ENCODE measurements around the gene MSI2.

MSI2 gene

GRCh38 chr17:57420734-57421717 is 164.7 kb downstream of the MSI2 start:
- no peak for FAIRE-seq

DNA sequence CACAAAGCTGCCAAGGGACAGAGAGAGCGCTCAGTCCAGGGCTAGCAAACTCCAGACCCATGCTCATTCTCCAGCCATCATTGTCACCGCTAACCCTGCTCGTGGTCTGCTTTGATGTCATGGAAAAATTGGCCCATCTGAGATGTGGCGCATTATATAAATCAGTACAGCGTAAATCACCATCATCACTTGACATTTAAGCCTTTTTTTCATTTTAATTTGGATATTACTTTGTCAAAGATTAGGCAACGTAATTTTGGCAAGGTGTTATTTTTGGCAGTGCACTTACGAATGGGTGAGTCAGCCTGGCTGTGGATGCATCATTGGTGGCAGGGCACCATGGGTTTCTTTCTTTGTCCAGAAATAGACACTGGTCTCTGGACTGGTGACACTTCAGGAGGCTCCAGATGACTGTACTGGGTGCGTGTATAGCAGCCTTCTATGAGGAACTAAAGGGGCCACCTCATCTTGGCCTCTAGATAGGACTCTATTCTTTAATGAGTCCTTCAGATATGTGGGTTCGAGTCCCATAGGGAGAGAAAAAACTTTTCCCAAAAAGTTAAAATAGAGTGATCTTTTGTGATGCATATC is 166.3 kb downstream of the MSI2 start:
- no peak for FAIRE-seq

- FAIRE-seq, result no peak
These were observed 167.2 kb downstream of the MSI2 start for GRCh38 chr17:57423541-57423940.

GRCh38 chr17:57424273-57424672 is 167.9 kb downstream of the MSI2 start:
- no peak for FAIRE-seq

DNA sequence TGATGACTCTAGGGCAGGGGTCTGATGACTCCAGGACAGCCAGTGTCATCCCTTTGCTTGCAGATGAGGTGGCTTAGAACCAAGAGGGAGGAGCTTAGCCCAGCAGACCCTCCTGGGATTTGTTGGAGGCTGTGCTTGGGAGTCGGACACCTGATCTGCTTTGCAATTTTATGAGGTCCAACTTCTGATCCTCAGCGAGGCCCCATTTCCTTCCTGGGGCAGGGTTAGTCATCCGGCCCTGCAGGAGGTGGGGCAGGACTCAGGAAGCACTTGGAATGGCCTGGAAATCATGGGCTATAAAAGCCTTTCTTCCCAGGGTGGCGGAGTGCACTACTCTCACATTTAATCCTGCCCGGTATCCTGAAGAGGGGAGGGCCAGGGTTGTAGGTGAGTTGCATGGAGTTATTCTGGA is 168.5 kb downstream of the MSI2 start:
- FAIRE-seq, result no peak

- no peak for FAIRE-seq
These were observed 169.1 kb downstream of the MSI2 start for GRCh38 chr17:57425431-57425830.

- no peak for FAIRE-seq
These were observed 169.9 kb downstream of the MSI2 start for GRCh38 chr17:57425903-57426880.

DNA sequence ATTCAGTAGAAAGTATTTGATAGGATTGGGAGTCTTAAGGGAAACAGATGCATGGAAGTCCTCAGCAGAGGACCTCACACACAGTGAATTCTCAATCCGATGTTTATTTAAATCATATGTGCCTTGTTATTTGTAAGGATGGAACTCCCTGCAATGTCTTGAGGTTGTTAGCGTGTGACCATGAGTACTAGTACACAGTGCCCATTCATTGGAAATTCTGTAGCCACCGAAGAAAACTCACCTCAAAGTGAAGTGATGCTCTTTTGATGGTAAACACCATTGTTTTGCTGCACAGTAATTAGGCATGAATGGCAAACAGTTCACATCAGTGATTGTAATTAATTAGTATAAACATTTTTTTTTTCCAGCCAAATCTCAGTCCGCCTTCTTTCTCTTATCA is 173.6 kb downstream of the MSI2 start:
- no peak for FAIRE-seq

GRCh38 chr17:57431415-57431814 is 175.1 kb downstream of the MSI2 start:
- no peak for FAIRE-seq

DNA sequence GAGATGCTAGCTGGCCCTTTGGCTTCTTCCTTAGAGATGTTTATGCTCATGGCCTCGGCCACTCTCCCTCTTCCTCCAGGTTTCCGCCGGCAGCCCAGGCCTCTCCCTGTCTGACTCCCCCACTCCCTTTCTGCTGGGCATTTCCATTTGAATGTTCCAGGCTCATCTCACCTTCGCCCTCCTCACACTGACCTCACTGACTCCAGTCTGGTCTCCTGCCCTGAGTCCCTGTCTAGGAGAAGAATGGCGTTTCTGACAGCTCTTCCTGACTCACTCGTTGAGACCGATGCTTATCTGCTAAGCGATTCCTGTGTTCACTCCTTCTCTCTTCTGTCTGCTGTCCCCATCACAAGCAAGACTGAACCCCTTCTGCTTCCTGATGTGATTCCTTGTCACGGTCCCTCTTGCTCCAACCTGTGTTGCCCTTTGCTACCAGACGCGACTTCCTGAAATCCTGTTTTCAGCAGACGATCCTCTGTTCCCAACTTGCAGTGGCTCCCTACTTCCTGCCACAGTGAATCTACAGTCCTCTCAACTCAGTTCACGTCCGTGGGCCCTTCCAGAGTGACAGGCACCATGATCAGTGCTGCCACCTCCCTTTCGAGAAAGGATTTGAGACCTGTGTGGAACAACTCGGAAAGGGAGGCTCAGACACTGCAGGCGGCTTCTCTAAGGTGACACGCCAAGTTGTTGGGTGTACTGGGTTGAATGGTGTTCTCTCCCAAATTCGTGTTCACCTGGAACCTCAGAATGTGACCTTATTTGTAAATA is 176.4 kb downstream of the MSI2 start:
- FAIRE-seq, result no peak

- FAIRE-seq, result no peak
These were observed 177.1 kb downstream of the MSI2 start for GRCh38 chr17:57433452-57433851.

- FAIRE-seq, result no peak
These were observed 178.0 kb downstream of the MSI2 start for GRCh38 chr17:57434361-57434760.

DNA sequence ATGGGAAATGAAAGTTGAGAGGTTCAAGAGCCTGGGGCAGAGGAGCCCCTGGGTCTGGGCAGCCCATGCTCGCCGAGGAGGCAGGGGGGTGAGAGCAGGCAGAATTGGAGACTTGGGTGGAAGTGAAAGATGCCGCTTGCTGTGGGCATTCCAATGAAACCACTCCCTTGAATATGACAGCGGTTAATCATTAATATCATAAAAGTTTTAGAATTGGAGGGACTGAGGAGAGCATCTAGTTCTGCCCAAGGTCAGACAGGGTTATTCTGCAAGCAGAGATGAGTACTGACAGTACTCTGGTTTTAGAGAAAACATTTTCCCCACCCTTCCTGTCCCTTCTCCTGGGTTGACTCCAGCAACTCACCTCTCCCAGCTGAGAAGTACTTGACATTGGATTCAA is 180.2 kb downstream of the MSI2 start:
- no peak for FAIRE-seq

GRCh38 chr17:57438066-57438731 is 181.9 kb downstream of the MSI2 start:
- no peak for FAIRE-seq

GRCh38 chr17:57439651-57440050 is 183.3 kb downstream of the MSI2 start:
- no peak for FAIRE-seq

DNA sequence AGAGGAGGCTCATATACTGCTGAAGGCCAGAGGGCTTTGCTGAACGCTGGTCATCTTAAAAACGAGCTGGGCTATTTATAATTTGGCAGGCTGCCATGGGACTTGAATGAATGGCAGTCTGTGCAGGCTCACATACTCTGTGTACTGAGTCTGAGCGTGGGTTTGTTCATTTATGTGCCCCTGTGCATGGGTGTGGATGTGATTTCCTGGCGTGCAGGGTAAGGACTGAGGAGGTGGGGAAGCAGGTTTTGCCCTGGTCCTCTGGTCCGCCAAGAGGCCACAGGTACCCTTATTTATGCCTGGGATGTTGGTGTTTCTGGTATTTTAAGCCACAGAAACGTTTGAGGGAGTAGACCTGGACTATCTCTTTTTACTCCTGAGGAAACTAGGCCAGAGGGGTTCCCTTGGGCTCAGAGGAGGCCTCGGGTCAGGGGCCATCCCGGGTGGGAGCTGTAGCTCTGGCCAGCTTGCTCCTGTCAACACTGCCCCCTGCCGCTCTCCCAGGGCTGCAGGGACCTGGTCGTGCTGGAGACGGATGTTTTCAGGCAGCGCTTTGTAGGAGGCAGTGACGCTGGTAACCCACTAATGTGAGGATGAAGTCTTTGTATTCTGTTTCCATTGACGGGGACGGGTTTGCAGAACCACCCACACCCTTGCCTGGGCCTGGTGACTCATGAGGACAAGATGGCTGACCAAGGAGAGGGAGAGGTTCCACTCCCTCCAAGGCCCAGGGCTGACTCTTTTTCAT is 184.4 kb downstream of the MSI2 start:
- no peak for FAIRE-seq

- no peak for FAIRE-seq
These were observed 184.9 kb downstream of the MSI2 start for GRCh38 chr17:57441270-57441600.

DNA sequence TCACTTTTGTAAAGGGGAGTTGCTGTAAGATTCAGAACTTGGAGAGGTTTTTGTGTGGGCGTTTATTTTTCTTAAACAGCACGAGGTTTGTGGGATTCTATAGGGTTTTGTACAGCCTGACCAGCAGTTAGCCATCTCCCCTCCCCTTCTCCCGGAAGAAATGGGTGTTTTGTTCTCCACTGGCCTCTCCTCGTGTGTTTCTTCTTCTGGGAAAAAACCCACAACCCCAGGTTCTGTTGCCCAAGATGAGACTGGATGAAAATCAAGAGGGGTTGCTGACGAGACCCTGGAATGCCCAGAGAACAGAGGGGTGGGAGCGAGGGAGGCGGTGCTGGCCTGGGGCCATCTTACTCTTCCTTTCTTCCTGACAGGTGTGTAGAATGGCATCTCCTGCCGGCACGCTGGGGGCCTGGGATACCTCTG is 186.1 kb downstream of the MSI2 start:
- FAIRE-seq, result no peak

GRCh38 chr17:57442914-57443571 is 186.7 kb downstream of the MSI2 start:
- FAIRE-seq, result no peak

GRCh38 chr17:57443781-57444180 is 187.5 kb downstream of the MSI2 start:
- FAIRE-seq, result no peak
